H4 (cell line): ENCODE measurements around the gene CHCHD6. TPM values are rescaled to one million over a fixed set of nuclear protein-coding genes. Genes with fewer than 3 reads are reported as not detected.

ENCODE experiments used
- DNase-seq: peaks from one replicate; pipeline ENCODE4 v3.0.0-alpha.2; 2015; ENCODE audit warnings: low spot score
- total RNA-seq: library from RNA; depleted of rRNA; stranded (reverse); fragments of >200 nt; shearing (Covaris generic); gene quantifications from 2 replicates; pipeline ENCODE4 v1.2.3, GENCODE V29; 2014

CHCHD6 gene
- total RNA-seq, 1 experiment from 2014 or later = 16.5 TPM

- no peak for DNase-seq
Measured at GRCh38 chr3:126895178-126896066, 191.4 kb downstream of the CHCHD6 start.

GRCh38 chr3:126896067-126896441 lies 192.0 kb downstream of the CHCHD6 start:
- DNase-seq = no peak

- no peak for DNase-seq
Measured at GRCh38 chr3:126896968-126897367, 192.9 kb downstream of the CHCHD6 start.

GRCh38 chr3:126897943-126898342 lies 193.9 kb downstream of the CHCHD6 start:
- DNase-seq = no peak

GRCh38 chr3:126900859-126901540 lies 197.0 kb downstream of the CHCHD6 start:
- no peak for DNase-seq

GRCh38 chr3:126901631-126902030 lies 197.6 kb downstream of the CHCHD6 start:
- no peak for DNase-seq

- no peak for DNase-seq
Measured at GRCh38 chr3:126903521-126903920, 199.5 kb downstream of the CHCHD6 start.

- DNase-seq = no peak
Measured at GRCh38 chr3:126907557-126907956, 203.5 kb downstream of the CHCHD6 start.

- peak; percentile 42 for DNase-seq
Measured at GRCh38 chr3:126908752-126909275, 204.8 kb downstream of the CHCHD6 start.

GRCh38 chr3:126910231-126910630 lies 206.2 kb downstream of the CHCHD6 start:
- no peak for DNase-seq

GRCh38 chr3:126911162-126912026 lies 207.4 kb downstream of the CHCHD6 start:
- DNase-seq = peak; percentile 99

GRCh38 chr3:126912027-126912422 lies 208.0 kb downstream of the CHCHD6 start:
- DNase-seq = no peak

- DNase-seq = no peak
Measured at GRCh38 chr3:126912491-126913195, 208.6 kb downstream of the CHCHD6 start.

- peak; percentile 51 for DNase-seq
Measured at GRCh38 chr3:126913524-126913923, 209.5 kb downstream of the CHCHD6 start.

GRCh38 chr3:126914226-126914625 lies 210.2 kb downstream of the CHCHD6 start:
- no peak for DNase-seq

GRCh38 chr3:126915015-126915414 lies 211.0 kb downstream of the CHCHD6 start:
- DNase-seq = no peak

GRCh38 chr3:126916546-126916945 lies 212.5 kb downstream of the CHCHD6 start:
- no peak for DNase-seq

GRCh38 chr3:126917232-126917804 lies 213.3 kb downstream of the CHCHD6 start:
- DNase-seq = no peak

GRCh38 chr3:126918355-126918821 lies 214.3 kb downstream of the CHCHD6 start:
- no peak for DNase-seq

- DNase-seq = no peak
Measured at GRCh38 chr3:126921085-126921824, 217.2 kb downstream of the CHCHD6 start.
